ENCODE measurements around the gene TSPO.

TSPO gene

GRCh38 chr22:43126501-43127165 lies 24.7 kb upstream of the TSPO start:
- no peak for DNase-seq (ENCODE audit: low spot score)
- in situ Hi-C loops (cut with MboI; ENCODE audit: low pct_unique_long_range_greater_than_20kb, low sequenced_read_pairs, unreplicated experiment), result no loop called here
- TF ChIP-seq CTCF (IDR thresholded peaks at IDR 0.05; ENCODE audit: extremely low read depth, insufficient read depth, missing control alignments), result no peak

- TF ChIP-seq CTCF (IDR thresholded peaks at IDR 0.05; ENCODE audit: extremely low read depth, insufficient read depth, missing control alignments), result no peak
- in situ Hi-C loops (cut with MboI; ENCODE audit: low pct_unique_long_range_greater_than_20kb, low sequenced_read_pairs, unreplicated experiment), result no loop called here
- no peak for DNase-seq (ENCODE audit: low spot score)
Observed at GRCh38 chr22:43127166-43127908, 24.0 kb upstream of the TSPO start.

- no peak for TF ChIP-seq CTCF (IDR thresholded peaks at IDR 0.05; ENCODE audit: extremely low read depth, insufficient read depth, missing control alignments)
- in situ Hi-C loops (cut with MboI; ENCODE audit: low pct_unique_long_range_greater_than_20kb, low sequenced_read_pairs, unreplicated experiment), result no loop called here
- DNase-seq (ENCODE audit: low spot score), result no peak
Observed at GRCh38 chr22:43128116-43128515, 23.2 kb upstream of the TSPO start.

GRCh38 chr22:43128928-43129424 lies 22.4 kb upstream of the TSPO start:
- in situ Hi-C loops (cut with MboI; ENCODE audit: low pct_unique_long_range_greater_than_20kb, low sequenced_read_pairs, unreplicated experiment), result no loop called here
- TF ChIP-seq CTCF (IDR thresholded peaks at IDR 0.05; ENCODE audit: extremely low read depth, insufficient read depth, missing control alignments), result no peak
- peak; percentile 53 for DNase-seq (ENCODE audit: low spot score)

GRCh38 chr22:43129426-43130425 lies 21.6 kb upstream of the TSPO start:
- no peak for TF ChIP-seq CTCF (IDR thresholded peaks at IDR 0.05; ENCODE audit: extremely low read depth, insufficient read depth, missing control alignments)
- in situ Hi-C loops (cut with MboI; ENCODE audit: low pct_unique_long_range_greater_than_20kb, low sequenced_read_pairs, unreplicated experiment), result no loop called here
- no peak for DNase-seq (ENCODE audit: low spot score)
